Measurements from ENCODE around the gene MEIS3. TPM values are rescaled to one million over a fixed set of nuclear protein-coding genes. Genes with fewer than 3 reads are reported as not detected.
"Not testable (repeated sequence)": the region's sequence is repeated elsewhere in the genome, so short reads cannot be mapped to it uniquely, and the experiment has no call there.

MEIS3 gene
- total RNA-seq, 1 experiment from 2014 or later, result 1.9 TPM

GRCh38 chr19:47415953-47416642, 3.2 kb downstream of the MEIS3 start:
- Histone ChIP-seq H3F3A (ENCODE audit: insufficient read depth, low read depth) (peaks cover 10% of the 10 kb centered on the region; the same call in 1 of the 2 replicates), H3K9me2 (ENCODE audit: insufficient read depth) (no peaks in the 10 kb centered on the region), H3K79me2 (ENCODE audit: low read depth) (no peaks in the 10 kb centered on the region), H3K36me3 (ENCODE audit: low read depth) (no peaks in the 10 kb centered on the region), H3K27me3 (ENCODE audit: insufficient read depth, low read depth) (peaks cover 90% of the 10 kb centered on the region), H3K9me3 (ENCODE audit: insufficient read depth, low read depth) (no peaks in the 10 kb centered on the region), H3K4me3 (no peak overlapping the region), H4K20me1 (ENCODE audit: insufficient read depth) (no peaks in the 10 kb centered on the region), H3K4me2 (no peak overlapping the region), H2AFZ (no peak overlapping the region), H3K27ac (no peak overlapping the region), H3K4me1 (replicated peaks; ENCODE audit: insufficient read depth) (no peaks in the 10 kb centered on the region)
- ChIA-PET POLR2A (ENCODE audit: unreplicated experiment) (no interaction called here), CTCF (no interaction called here)
- TF ChIP-seq, protein P1, sequence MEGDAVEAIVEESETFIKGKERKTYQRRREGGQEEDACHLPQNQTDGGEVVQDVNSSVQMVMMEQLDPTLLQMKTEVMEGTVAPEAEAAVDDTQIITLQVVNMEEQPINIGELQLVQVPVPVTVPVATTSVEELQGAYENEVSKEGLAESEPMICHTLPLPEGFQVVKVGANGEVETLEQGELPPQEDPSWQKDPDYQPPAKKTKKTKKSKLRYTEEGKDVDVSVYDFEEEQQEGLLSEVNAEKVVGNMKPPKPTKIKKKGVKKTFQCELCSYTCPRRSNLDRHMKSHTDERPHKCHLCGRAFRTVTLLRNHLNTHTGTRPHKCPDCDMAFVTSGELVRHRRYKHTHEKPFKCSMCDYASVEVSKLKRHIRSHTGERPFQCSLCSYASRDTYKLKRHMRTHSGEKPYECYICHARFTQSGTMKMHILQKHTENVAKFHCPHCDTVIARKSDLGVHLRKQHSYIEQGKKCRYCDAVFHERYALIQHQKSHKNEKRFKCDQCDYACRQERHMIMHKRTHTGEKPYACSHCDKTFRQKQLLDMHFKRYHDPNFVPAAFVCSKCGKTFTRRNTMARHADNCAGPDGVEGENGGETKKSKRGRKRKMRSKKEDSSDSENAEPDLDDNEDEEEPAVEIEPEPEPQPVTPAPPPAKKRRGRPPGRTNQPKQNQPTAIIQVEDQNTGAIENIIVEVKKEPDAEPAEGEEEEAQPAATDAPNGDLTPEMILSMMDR (conservative IDR thresholded peaks at IDR 0.05), result no peak
- no peak for TF ChIP-seq EZH2 (IDR thresholded peaks at IDR 0.05; ENCODE audit: low read depth)
- DNase-seq, result no peak
- no TSS peak for BruUV-seq (replicated peaks)
- intact Hi-C loops (cut with micrococcal nuclease; ENCODE audit: unreplicated experiment), result no loop called here

DNA sequence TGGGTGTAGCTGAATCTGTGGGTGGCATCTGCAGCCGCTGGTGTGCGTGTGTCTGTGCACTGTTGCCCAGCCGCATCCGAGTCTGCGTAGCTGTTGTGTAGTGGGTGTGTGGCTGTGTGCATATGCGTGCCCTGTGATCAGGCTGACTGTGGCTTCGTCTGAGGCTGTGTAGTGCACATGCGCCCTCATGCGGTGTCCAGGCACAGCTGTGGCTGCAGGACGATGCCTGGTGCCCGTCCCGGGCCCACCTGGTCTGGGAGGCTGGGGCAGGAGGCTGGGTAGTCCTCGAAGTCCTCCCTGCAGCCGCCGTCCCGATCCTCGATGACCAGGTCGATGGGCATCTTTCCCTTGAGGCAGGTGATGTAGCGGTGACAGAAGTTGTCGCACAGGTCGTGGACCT, 4.9 kb downstream of the MEIS3 start:
- no peak overlapping the region for H3K4me2 ChIP-seq
- H3K27me3 ChIP-seq (ENCODE audit: insufficient read depth, low read depth), result peaks cover 88% of the 10 kb centered on the region
- no peaks in the 10 kb centered on the region for H3K9me2 ChIP-seq (ENCODE audit: insufficient read depth)
- intact Hi-C loops (cut with micrococcal nuclease; ENCODE audit: unreplicated experiment), result no loop called here
- H3K9me3 ChIP-seq (ENCODE audit: insufficient read depth, low read depth), result no peaks in the 10 kb centered on the region
- no peaks in the 10 kb centered on the region for H3K36me3 ChIP-seq (ENCODE audit: low read depth)
- H3F3A ChIP-seq (ENCODE audit: insufficient read depth, low read depth), result peaks cover 10% of the 10 kb centered on the region; the same call in 1 of the 2 replicates
- ChIA-PET POLR2A (ENCODE audit: unreplicated experiment) (no interaction called here), CTCF (interaction anchor here (0.5 to 0.6 kb wide), 2 partner anchors 16 to 141 kb away, joined by 3 to 7 read pairs; no protein-coding TSS in a partner anchor)
- H4K20me1 ChIP-seq (ENCODE audit: insufficient read depth), result no peaks in the 10 kb centered on the region
- H2AFZ ChIP-seq, result no peak overlapping the region
- no TSS peak for BruUV-seq (replicated peaks)
- H3K4me3 ChIP-seq, result no peak overlapping the region
- no peak overlapping the region for H3K27ac ChIP-seq
- peak in 1 of 2 experiments; percentile 47 for DNase-seq
- H3K79me2 ChIP-seq (ENCODE audit: low read depth), result no peaks in the 10 kb centered on the region
- TF ChIP-seq, protein P1 (conservative IDR thresholded peaks at IDR 0.05), result peak; percentile 69
- TF ChIP-seq EZH2 (IDR thresholded peaks at IDR 0.05; ENCODE audit: low read depth), result no peak
- no peaks in the 10 kb centered on the region for H3K4me1 ChIP-seq (replicated peaks; ENCODE audit: insufficient read depth)

GRCh38 chr19:47413941-47414340, 5.4 kb downstream of the MEIS3 start:
- Histone ChIP-seq H3K4me2 (no peak overlapping the region), H3K9me3 (ENCODE audit: insufficient read depth, low read depth) (no peaks in the 10 kb centered on the region), H3K4me3 (no peak overlapping the region), H3K27ac (no peak overlapping the region), H3F3A (ENCODE audit: insufficient read depth, low read depth) (peaks cover 10% of the 10 kb centered on the region; the same call in 1 of the 2 replicates), H3K9me2 (ENCODE audit: insufficient read depth) (no peaks in the 10 kb centered on the region), H2AFZ (no peak overlapping the region), H3K4me1 (replicated peaks; ENCODE audit: insufficient read depth) (no peaks in the 10 kb centered on the region), H3K36me3 (ENCODE audit: low read depth) (no peaks in the 10 kb centered on the region), H3K79me2 (ENCODE audit: low read depth) (no peaks in the 10 kb centered on the region), H4K20me1 (ENCODE audit: insufficient read depth) (no peaks in the 10 kb centered on the region), H3K27me3 (ENCODE audit: insufficient read depth, low read depth) (peaks cover 91% of the 10 kb centered on the region)
- TF ChIP-seq EZH2 (IDR thresholded peaks at IDR 0.05; ENCODE audit: low read depth), result no peak
- TF ChIP-seq, protein P1 (conservative IDR thresholded peaks at IDR 0.05), result no peak
- ChIA-PET CTCF (no interaction called here), POLR2A (ENCODE audit: unreplicated experiment) (no interaction called here)
- no peak for DNase-seq
- no TSS peak for BruUV-seq (replicated peaks)
- intact Hi-C loops (cut with micrococcal nuclease; ENCODE audit: unreplicated experiment), result no loop called here

DNA sequence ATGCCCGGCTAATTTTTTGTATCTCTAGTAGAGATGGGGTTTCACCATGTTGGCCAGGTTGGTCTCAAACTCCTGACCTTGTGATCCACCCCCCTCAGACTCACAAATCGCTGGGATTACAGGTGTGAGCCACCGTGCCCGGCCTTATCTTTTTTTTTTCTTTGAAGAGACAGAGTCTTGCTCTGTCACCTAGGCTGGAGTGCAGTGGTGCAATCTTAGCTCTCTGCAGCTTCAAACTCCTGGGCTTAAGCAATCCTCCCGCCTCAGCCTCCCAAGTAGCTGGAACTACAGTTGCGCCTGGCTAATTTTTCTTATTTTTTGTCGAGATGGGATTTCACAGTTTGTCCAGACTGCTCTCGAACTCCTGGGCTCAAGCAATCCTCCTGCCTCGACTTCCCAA, 7.6 kb downstream of the MEIS3 start:
- BruUV-seq (replicated peaks); intact Hi-C loops (cut with micrococcal nuclease; ENCODE audit: unreplicated experiment); H3K9me2 ChIP-seq (ENCODE audit: insufficient read depth); H3K4me1 ChIP-seq (replicated peaks; ENCODE audit: insufficient read depth); H3F3A ChIP-seq (ENCODE audit: insufficient read depth, low read depth); CTCF ChIA-PET; H3K79me2 ChIP-seq (ENCODE audit: low read depth); H3K27ac ChIP-seq; H2AFZ ChIP-seq; H3K36me3 ChIP-seq (ENCODE audit: low read depth); H3K4me3 ChIP-seq; H4K20me1 ChIP-seq (ENCODE audit: insufficient read depth); DNase-seq; H3K4me2 ChIP-seq; POLR2A ChIA-PET (ENCODE audit: unreplicated experiment); H3K9me3 ChIP-seq (ENCODE audit: insufficient read depth, low read depth): not testable (repeated sequence)
- peaks cover 80% of the 10 kb centered on the region for H3K27me3 ChIP-seq (ENCODE audit: insufficient read depth, low read depth)

Measured in PC-9 (cell line).